GM11168 (cell line): ENCODE results near the gene OR2B3.
"Not testable (repeated sequence)": the region's sequence is repeated elsewhere in the genome, so short reads cannot be mapped to it uniquely, and the experiment has no call there.

Experiments
- in situ Hi-C: fragments of 300-500 bp; cut with MboI; formaldehyde crosslinking; loops from one replicate; pipeline ENCODE4 v1.12.0; 2022; ENCODE audit warnings: low sequenced_read_pairs; ENCODE audit not compliant: unreplicated experiment

Gene OR2B3

GRCh38 chr6:29087213-29087612 lies at the start of gene OR2B3:
Gene OR2B3, minus strand, starts transcription at chr6:29087313. Its CDS starts 65 bp downstream, at chr6:29087248.
- in situ Hi-C loops, result no loop called here

DNA sequence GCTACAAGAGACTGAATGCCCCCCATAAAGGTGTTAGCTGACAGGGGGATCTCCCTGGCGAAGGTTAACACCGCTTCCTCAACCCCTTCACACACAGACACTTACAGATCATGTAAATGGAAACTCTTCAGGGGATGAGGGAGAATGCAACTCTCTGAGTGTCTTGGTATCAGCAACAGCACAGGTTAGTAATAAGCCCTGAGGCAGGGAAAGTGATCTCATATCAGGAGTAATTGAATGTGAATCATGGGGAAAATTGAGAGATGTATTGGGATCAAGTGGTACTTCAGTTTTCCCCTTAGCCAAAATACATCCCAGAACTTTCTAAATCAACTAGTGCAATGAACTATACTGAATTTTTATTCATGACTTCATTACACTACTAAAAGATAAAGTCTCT lies 44.6 kb upstream of the OR2B3 start:
- in situ Hi-C loops, result no loop called here

GRCh38 chr6:29130644-29131043 lies 43.5 kb upstream of the OR2B3 start:
- in situ Hi-C loops, result no loop called here

- in situ Hi-C loops, result no loop called here
Observed at GRCh38 chr6:29129326-29130012, 42.4 kb upstream of the OR2B3 start.

GRCh38 chr6:29114964-29115363 lies 27.9 kb upstream of the OR2B3 start:
- in situ Hi-C loops, result not testable (repeated sequence)

- in situ Hi-C loops, result no loop called here
Observed at GRCh38 chr6:29112135-29112534, 25.0 kb upstream of the OR2B3 start.

DNA sequence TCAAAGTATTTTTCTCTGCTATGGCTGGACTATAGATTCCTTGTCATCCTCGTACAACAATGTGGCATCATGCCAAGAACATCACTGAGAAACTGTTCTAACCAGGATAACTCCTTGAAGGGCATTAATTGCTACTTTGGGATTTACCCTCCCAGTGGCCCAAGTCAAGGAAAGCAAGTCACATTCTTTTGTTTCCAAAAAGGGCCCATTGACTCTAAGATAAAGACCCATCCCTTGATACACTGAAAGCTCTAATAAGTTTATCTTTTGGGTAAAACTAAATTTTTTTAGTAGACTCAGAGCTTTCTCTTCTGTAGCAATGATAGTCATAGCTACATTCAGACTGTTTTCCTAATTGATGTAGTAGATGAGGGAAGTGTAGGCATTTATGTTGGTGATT lies 20.6 kb upstream of the OR2B3 start, which contains the start of gene OR2J3:
TSS of gene OR2J3 (plus strand) at position 301 of the 400 bp plus-strand sequence. CDS start 3,833 bp downstream, outside the sequence.
- in situ Hi-C loops, result no loop called here

GRCh38 chr6:29099190-29099589 lies 12.1 kb upstream of the OR2B3 start, which contains the start of gene OR2J1:
Gene OR2J1, plus strand, starts transcription at chr6:29099490. Its CDS starts 1,453 bp downstream, at chr6:29100943.
- in situ Hi-C loops, result no loop called here

- in situ Hi-C loops, result no loop called here
Observed at GRCh38 chr6:29097803-29098202, 10.7 kb upstream of the OR2B3 start.

DNA sequence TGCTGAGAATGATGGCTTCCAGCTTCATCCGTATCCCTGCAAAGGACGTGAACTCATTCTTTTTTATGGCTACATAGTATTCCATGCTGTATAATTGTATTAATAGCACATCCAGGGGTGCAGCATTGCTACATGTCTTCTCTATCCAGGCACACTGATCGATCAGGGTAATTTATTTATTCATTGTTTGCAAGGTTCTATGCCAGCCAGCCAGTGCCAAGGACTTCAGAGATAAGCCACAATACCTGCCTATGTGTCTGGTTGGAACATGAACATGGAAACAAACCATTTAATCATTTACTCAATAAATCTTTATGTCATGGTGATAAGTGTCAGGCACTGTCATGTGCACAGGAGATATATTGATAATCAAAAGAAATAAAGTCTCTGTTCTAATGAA lies 5.8 kb upstream of the OR2B3 start:
- in situ Hi-C loops, result no loop called here

GRCh38 chr6:29082457-29082856 lies 4.7 kb downstream of the OR2B3 start:
- in situ Hi-C loops, result no loop called here

- in situ Hi-C loops, result no loop called here
Observed at GRCh38 chr6:29081312-29081711, 5.8 kb downstream of the OR2B3 start.

DNA sequence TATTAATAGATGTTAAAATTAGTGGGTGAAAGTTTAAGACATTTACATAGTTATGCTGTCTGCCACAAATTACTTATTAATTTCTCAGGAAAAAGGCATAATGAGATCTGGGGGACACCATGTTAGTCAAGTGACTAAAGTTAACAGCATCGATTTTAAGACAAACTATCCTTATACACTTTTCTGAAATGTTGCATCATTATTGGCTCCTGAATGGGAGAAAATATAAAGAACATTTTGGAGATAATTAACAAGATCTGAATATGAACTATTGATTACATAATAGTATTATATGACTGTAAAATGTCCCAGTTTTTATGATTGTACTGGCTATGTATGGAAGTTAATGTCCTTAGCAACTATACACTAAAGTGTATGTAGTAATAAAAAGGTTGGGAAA lies 7.9 kb downstream of the OR2B3 start:
- in situ Hi-C loops, result no loop called here

DNA sequence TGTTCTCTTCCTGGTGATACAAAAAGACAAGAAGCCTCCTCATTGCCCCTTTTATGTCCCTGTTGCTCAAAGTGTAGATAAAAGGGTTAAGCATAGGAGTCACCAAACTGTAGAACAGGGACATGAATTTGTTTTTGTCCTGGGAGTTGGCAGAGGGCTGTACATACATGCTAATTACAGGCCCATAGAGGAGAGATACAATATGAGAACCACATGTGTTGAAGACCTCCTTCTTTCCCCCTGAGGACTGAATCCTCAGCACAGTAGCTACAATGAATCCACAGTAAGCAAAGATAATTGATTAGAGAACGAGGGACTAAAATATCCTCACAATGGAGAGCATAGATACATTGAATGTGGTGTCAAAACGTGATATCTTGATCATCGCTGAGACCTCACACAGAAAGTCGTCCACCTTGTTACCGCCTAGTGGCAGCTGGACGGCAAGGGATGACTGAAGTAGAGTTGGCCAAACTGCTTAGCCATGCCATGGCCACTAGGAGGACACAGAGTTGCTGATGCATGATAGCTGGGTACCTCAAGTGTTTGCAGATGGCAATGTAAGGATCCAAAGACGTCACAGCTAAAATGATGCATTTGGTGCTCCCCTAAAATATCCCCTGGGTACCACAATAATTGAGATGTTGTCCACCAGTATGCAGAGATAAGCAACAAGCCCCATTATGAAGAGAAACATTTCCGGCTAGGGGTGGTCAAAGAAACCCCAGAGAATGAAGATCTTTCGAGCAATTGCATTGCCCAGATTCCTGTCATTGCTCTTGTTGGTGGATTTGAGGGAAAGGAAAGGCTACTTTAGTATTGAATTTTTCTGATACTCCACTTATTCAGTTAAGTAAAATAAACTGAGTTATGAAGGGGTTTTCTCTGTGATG lies 15.0 kb downstream of the OR2B3 start:
- in situ Hi-C loops, result no loop called here

DNA sequence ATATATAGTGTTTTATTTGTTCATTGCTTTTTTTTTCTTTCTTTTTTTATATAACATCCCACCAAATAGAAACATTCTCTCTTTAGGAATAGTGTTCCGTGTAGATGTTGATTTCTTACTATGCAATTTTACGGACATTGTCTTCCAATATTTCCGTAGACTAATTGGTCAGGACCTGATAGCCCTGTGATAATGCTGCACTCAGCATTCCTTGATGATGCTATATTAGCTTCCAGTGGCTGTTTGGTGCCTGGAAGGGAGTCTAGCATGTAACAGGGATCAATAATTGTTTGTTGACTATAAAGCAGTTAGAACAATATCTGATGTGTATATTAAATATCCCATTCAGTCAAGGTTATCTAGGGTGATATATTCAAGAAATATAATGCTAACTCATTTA lies 35.4 kb downstream of the OR2B3 start:
- in situ Hi-C loops, result no loop called here

GRCh38 chr6:29045075-29045474 lies 42.0 kb downstream of the OR2B3 start, which contains the start of gene OR2W1:
Gene OR2W1, minus strand, starts transcription at chr6:29045175. Its CDS starts 0 bp downstream, at chr6:29045175.
- in situ Hi-C loops, result no loop called here
